ENCODE measurements around the gene IKZF2. TPM values are rescaled to one million over a fixed set of nuclear protein-coding genes. Genes with fewer than 3 reads are reported as not detected.

Gene IKZF2
- polyA plus RNA-seq, 1 experiment, result 7.1 TPM

- peaks cover 6% of the 10 kb centered on the region for H3K9me3 ChIP-seq (ENCODE audit: control insufficient read depth, insufficient read depth, low read length)
- ChIA-PET POLR2A (no interaction called here), CTCF (interaction anchor here (0.6 to 1.2 kb wide), 3 partner anchors 35 to 502 kb away, joined by 3 to 4 read pairs (median 3); no protein-coding TSS in a partner anchor)
- no peak for TF ChIP-seq CTCF (IDR thresholded peaks at IDR 0.05; ENCODE audit: low read depth, low read length)
- no peak overlapping the region for H3K4me3 ChIP-seq (ENCODE audit: low read depth, low read length)
- H3K27me3 ChIP-seq (ENCODE audit: control insufficient read depth, insufficient read depth, low read length), result no peaks in the 10 kb centered on the region
- H3K27ac ChIP-seq (ENCODE audit: low read depth, low read length), result peak overlapping the region; percentile 58
- peak; percentile 39 for DNase-seq (ENCODE audit: low read depth, low spot score)
Measured at GRCh38 chr2:213187833-213188532, 36.6 kb upstream of the IKZF2 start.

- peaks cover 6% of the 10 kb centered on the region for H3K9me3 ChIP-seq (ENCODE audit: control insufficient read depth, insufficient read depth, low read length)
- H3K4me3 ChIP-seq (ENCODE audit: low read depth, low read length), result no peak overlapping the region
- no peak for TF ChIP-seq CTCF (IDR thresholded peaks at IDR 0.05; ENCODE audit: low read depth, low read length)
- CTCF ChIA-PET, result interaction anchor here (0.6 to 1.2 kb wide), 3 partner anchors 35 to 501 kb away, joined by 3 to 4 read pairs (median 3); no protein-coding TSS in a partner anchor
- H3K27me3 ChIP-seq (ENCODE audit: control insufficient read depth, insufficient read depth, low read length), result no peaks in the 10 kb centered on the region
- DNase-seq (ENCODE audit: low read depth, low spot score), result no peak
- POLR2A ChIA-PET, result no interaction called here
- no peak overlapping the region for H3K27ac ChIP-seq (ENCODE audit: low read depth, low read length)
Measured at GRCh38 chr2:213187386-213187785, 36.0 kb upstream of the IKZF2 start.

GRCh38 chr2:213185147-213185822 lies 33.9 kb upstream of the IKZF2 start:
- H3K4me3 ChIP-seq (ENCODE audit: low read depth, low read length), result no peak overlapping the region
- TF ChIP-seq CTCF (IDR thresholded peaks at IDR 0.05; ENCODE audit: low read depth, low read length), result no peak
- CTCF ChIA-PET, result interaction anchor here (1.3 to 1.7 kb wide), 2 partner anchors 21 to 33 kb away, joined by 3 to 6 read pairs; no protein-coding TSS in a partner anchor
- H3K9me3 ChIP-seq (ENCODE audit: control insufficient read depth, insufficient read depth, low read length), result no peaks in the 10 kb centered on the region; the same call in 1 of the 2 replicates
- H3K27ac ChIP-seq (ENCODE audit: low read depth, low read length), result no peak overlapping the region
- POLR2A ChIA-PET, result no interaction called here
- H3K27me3 ChIP-seq (ENCODE audit: control insufficient read depth, insufficient read depth, low read length), result no peaks in the 10 kb centered on the region
- no peak for DNase-seq (ENCODE audit: low read depth, low spot score)

GRCh38 chr2:213181712-213182111 lies 30.3 kb upstream of the IKZF2 start:
- no peaks in the 10 kb centered on the region for H3K27me3 ChIP-seq (ENCODE audit: control insufficient read depth, insufficient read depth, low read length)
- POLR2A ChIA-PET, result no interaction called here
- no peak for DNase-seq (ENCODE audit: low read depth, low spot score)
- H3K4me3 ChIP-seq (ENCODE audit: low read depth, low read length), result no peak overlapping the region
- no peak for TF ChIP-seq CTCF (IDR thresholded peaks at IDR 0.05; ENCODE audit: low read depth, low read length)
- CTCF ChIA-PET, result no interaction called here
- H3K9me3 ChIP-seq (ENCODE audit: control insufficient read depth, insufficient read depth, low read length), result no peaks in the 10 kb centered on the region
- H3K27ac ChIP-seq (ENCODE audit: low read depth, low read length), result no peak overlapping the region

GRCh38 chr2:213177679-213178078 lies 26.3 kb upstream of the IKZF2 start:
- CTCF ChIA-PET, result no interaction called here
- H3K4me3 ChIP-seq (ENCODE audit: low read depth, low read length), result no peak overlapping the region
- TF ChIP-seq CTCF (IDR thresholded peaks at IDR 0.05; ENCODE audit: low read depth, low read length), result no peak
- no peak overlapping the region for H3K27ac ChIP-seq (ENCODE audit: low read depth, low read length)
- no peaks in the 10 kb centered on the region for H3K27me3 ChIP-seq (ENCODE audit: control insufficient read depth, insufficient read depth, low read length)
- POLR2A ChIA-PET, result no interaction called here
- no peaks in the 10 kb centered on the region for H3K9me3 ChIP-seq (ENCODE audit: control insufficient read depth, insufficient read depth, low read length)
- no peak for DNase-seq (ENCODE audit: low read depth, low spot score)

Data from AG04450 (cell line).